Measurements from ENCODE around the gene CTDP1.
"Not testable (repeated sequence)": the region's sequence is repeated elsewhere in the genome, so short reads cannot be mapped to it uniquely, and the experiment has no call there.

CTDP1 gene

DNA sequence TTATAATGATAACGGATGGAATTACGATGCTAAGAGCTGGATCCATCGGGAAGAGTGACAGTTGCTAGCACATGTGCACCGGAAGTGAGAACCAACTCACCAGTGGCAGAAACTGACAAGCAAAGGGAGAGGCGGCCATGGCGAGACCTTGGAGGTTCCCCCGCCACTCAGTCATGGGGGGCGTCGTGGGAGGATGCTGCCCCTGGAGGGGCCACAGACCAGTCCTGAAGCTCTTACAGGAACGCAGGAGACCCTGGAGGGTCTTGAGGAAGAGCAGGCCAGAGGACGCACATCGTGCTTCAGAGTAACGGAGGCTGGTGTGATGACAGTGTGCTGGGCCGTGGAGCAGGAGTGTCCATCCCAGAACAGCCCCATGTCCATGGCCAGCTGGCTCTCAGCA, 65.0 kb downstream of the CTDP1 start:
- DNase-seq (ENCODE audit: low read depth in 2 of 2): no peak

GRCh38 chr18:79746730-79747129, 67.1 kb downstream of the CTDP1 start:
- DNase-seq (ENCODE audit: low read depth in 2 of 2): no peak

DNA sequence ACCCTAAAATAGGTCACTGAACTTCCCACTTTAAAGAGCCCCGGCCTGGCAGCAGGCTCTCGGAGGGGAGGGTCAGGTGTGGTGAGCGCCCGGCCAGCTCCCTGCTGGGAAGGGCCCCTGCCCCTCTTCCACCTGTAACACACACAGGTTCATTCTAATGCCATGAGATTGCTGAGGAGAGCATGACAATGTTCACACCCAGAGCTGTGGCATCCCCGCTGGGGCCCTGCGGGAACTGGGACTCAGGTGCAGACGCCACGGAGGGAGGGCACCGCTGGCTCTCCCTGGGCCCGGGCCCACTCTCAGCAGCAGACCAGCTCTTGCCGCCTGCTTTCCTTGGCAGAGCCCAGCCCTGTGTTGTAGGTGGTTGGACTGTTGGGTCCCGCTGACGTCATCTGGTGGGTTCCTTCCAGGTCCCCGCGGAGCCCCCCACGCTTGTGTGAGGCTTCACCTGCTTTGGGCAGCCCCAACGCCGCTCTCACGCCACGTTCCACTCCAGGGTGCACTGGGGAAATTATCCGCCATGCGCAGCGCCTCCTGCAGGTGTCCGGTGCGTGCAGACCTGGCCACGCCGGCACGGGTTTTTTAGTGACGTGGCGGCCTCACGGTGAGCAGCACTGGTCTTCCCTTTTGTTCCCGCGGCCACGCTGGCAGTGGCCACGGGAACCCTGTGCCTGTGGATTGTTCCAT, 67.7 kb downstream of the CTDP1 start:
- DNase-seq (ENCODE audit: low read depth in 2 of 2): no peak

GRCh38 chr18:79748321-79749180, 68.9 kb downstream of the CTDP1 start:
- no peak for DNase-seq (ENCODE audit: low read depth in 2 of 2)

- DNase-seq (ENCODE audit: low read depth in 2 of 2): no peak
Measured at GRCh38 chr18:79749251-79750191, 69.9 kb downstream of the CTDP1 start.

GRCh38 chr18:79750980-79751571, 71.5 kb downstream of the CTDP1 start:
- no peak for DNase-seq (ENCODE audit: low read depth in 2 of 2)

DNA sequence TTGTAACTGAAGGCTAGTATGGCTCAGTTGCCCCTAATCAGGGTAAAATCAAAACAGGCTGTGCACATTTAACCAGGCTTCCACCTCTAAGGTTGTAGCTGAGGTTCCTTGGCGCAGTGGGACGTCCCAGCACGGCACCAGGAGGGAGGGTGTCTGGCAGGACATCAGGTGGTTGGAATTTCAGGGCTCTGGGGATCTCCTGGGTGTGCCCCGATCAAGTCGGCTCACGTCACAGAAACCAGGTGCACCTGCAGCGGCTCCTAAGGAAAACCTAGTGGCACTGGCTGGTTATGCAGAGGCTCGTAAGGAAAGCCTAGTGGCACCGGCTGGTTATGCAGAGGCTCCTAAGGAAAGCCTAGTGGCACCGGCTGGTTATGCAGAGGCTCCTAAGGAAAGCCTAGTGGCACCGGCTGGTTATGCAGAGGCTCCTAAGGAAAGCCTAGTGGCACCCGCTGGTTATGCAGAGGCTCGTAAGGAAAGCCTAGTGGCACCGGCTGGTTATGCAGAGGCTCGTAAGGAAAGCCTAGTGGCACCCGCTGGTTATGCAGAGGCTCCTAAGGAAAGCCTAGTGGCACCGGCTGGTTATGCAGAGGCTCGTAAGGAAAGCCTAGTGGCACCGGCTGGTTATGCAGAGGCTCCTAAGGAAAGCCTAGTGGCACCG, 72.4 kb downstream of the CTDP1 start:
- not testable (repeated sequence) for DNase-seq (ENCODE audit: low read depth in 2 of 2)

GRCh38 chr18:79752946-79753345, 73.3 kb downstream of the CTDP1 start:
- DNase-seq (ENCODE audit: low read depth in 2 of 2): not testable (repeated sequence)

DNA sequence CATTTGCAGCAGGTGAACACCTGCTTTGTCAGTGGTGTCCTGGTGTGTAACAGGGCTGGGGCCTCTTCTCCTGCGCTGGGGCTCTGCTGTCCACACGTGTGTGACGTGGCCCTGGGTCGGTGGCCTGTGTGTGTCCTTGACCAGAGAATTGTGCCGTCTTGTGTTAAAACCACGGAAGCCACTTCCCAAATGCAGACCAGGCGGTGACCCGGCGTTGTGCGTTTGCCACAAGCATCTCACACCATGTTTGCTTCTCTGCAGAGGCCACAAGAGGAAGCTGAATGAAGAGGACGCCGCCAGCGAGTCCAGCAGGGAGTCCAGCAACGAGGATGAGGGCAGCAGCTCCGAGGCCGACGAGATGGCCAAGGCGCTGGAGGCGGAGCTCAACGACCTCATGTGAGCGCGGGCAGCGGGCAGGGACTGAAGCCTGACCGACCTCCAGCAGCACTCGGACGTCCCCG, 73.8 kb downstream of the CTDP1 start:
- DNase-seq (ENCODE audit: low read depth in 2 of 2): no peak

DNA sequence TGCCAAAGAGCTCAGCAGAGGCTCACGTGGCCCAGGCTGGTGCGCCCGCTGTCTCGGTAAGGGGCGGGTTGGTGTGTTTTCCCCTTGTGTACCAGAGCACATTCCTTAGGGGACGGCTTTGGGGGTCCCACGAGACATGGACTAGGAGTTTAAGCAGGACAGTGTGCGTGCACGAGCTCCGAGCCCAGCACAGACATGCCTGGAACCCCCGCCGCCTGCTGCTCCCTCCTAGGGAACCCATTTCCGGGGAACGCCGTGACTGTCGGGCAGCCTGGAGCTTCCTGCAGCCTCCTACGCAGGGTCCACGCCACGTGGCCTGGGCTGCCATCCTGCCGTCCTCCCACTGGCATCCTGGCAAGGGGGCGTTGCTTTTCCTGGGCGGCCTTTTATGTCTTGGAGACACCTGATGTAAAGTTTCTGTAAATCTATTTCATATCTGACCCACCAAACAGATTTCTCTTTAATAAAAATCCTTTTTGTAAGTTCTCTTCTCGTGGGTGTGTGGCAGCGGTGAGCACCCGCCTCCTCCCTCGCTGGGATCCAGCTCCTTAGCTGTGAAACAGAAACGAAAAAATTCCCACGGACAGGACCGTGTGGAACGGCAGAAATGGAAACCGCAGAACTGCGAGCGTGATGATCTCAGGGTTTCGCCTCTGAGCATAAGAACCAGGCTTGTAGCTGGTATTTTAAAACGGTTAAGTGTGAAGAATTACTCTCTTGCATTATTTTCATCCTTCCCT, 74.6 kb downstream of the CTDP1 start:
- no peak for DNase-seq (ENCODE audit: low read depth in 2 of 2)

GRCh38 chr18:79754831-79755351, 75.3 kb downstream of the CTDP1 start:
- no peak for DNase-seq (ENCODE audit: low read depth in 2 of 2)

GRCh38 chr18:79755496-79756142, 76.0 kb downstream of the CTDP1 start:
- no peak for DNase-seq (ENCODE audit: low read depth in 2 of 2)

DNA sequence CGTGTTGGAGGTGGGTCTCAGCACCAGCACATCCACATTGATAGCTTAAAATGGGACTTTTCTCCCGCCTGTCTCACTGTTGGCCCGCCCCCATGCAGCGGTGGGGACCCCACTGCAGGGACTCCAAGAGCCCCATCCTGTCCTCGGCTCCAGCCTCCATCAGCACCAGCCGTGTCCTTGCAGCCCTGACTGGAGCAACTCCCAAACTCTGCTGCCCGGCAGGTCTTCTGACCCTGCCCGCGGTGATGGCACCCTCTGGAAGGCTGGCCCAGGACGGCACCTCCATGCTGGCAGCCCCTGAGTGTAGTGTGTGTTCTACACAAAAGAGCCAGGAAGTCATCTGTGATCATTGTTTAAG, 76.5 kb downstream of the CTDP1 start:
- no peak for DNase-seq (ENCODE audit: low read depth in 2 of 2)

GRCh38 chr18:79756826-79757225, 77.2 kb downstream of the CTDP1 start:
- DNase-seq (ENCODE audit: low read depth in 2 of 2): no peak

- no peak for DNase-seq (ENCODE audit: low read depth in 2 of 2)
Measured at GRCh38 chr18:79760348-79760747, 80.7 kb downstream of the CTDP1 start.

- no peak for DNase-seq (ENCODE audit: low read depth in 2 of 2)
Measured at GRCh38 chr18:79760881-79761280, 81.3 kb downstream of the CTDP1 start.

- no peak for DNase-seq (ENCODE audit: low read depth in 2 of 2)
Measured at GRCh38 chr18:79763407-79763806, 83.8 kb downstream of the CTDP1 start.

- no peak for DNase-seq (ENCODE audit: low read depth in 2 of 2)
Measured at GRCh38 chr18:79764131-79764530, 84.5 kb downstream of the CTDP1 start.

DNA sequence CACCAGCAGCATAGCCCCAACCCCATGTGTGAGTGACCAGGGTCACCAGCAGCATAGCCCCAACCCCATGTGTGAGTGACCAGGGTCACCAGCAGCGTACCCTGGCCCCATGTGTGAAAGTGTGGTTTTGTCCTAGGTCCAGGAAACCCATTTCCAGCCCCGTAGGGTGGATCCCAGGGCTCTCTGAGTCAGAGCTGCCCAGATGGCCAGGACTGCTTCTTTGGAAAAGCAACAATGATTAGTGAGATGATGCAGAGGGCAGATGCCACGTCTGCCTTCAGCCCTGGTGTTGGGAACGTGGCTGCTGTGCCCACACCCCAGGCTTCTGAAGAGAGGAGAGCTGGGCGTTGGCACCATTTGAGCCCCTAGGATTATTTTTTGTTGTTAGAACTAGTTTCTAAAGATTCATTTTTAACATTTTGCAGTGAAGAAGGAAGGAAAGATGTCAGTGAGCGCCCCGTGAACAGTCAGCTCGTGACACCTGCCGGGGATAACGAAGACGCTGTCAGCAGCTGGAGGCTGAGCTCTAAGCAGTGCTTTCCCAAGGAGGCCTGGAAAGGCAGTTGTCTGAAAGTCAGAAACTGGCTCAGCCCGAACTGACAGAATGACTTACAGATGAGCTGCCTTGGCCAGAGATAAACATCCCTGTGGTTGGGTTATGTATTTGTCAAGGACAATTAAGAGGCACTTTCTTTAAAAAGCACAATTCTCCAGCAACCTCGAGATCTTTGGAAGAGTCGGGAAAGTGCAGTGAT, 86.1 kb downstream of the CTDP1 start:
- DNase-seq (ENCODE audit: low read depth in 2 of 2): no peak

Measured in stimulated activated CD8-positive, alpha-beta memory T cell treated with anti-CD3 and anti-CD28 coated beads, Interleukin-2, amount 100 ng/mL, for 1 hour (primary cell).